K562 (cell line): Measurements from ENCODE around the gene FAM240A. TPM values are rescaled to one million over a fixed set of nuclear protein-coding genes. Genes with fewer than 3 reads are reported as not detected.
A peak's percentile ranks its signal among the peaks of the same experiment; 100 is the strongest.

Source experiments
- EP300 ChIP-seq: IDR thresholded peaks from 2 replicates; pipeline ENCODE4 v1.6.1; 2012; ENCODE audit warnings: low read length, improper control_type of control experiment
- GTF2A2 ChIP-seq: IDR thresholded peaks from 2 replicates; pipeline ENCODE4 v1.6.1; 2016; ENCODE audit warnings: mild to moderate bottlenecking, missing genetic modification characterization, missing compliant biosample characterization
- ILK ChIP-seq: fragments of 450-650 bp; IDR thresholded peaks from 2 replicates; pipeline ENCODE4 v1.6.1; 2016; ENCODE audit warnings: missing genetic modification characterization, low read depth, mild to moderate bottlenecking, missing compliant biosample characterization, moderate library complexity, borderline replicate concordance
- KLF6 ChIP-seq: fragments of 250-450 bp; sonication (Bioruptor Pico); IDR thresholded peaks from 2 replicates; pipeline ENCODE4 v1.4.0; 2020; ENCODE audit warnings: mild to moderate bottlenecking, moderate library complexity, borderline replicate concordance
- NR2C2 ChIP-seq, 2 experiments: fragments of 200-800 bp in 1 of 2; sonication (Bioruptor generic) in 1 of 2; sonication (generic) in 1 of 2; formaldehyde crosslinking in 1 of 2; IDR thresholded peaks; 2 replicates each; pipeline versions ENCODE4 v1.6.1 to v1.8.0; 2016 to 2022; ENCODE audit warnings: mild to moderate bottlenecking in 1 of 2, missing compliant biosample characterization in 1 of 2, missing genetic modification characterization in 1 of 2, missing genetic modification reagents in 1 of 2
- TEAD4 ChIP-seq, 2 experiments: sonication (generic) in 1 of 2; formaldehyde crosslinking in 1 of 2; IDR thresholded peaks; 2 replicates each; pipeline versions ENCODE4 v1.6.1 to v1.8.0; 2012 to 2022; ENCODE audit warnings: borderline replicate concordance in 1 of 2, inconsistent platforms in 1 of 2, low read length in 1 of 2, mild to moderate bottlenecking in 1 of 2, missing genetic modification reagents in 1 of 2
- ZFP1 ChIP-seq: fragments of 450-650 bp; formaldehyde crosslinking; IDR thresholded peaks from 2 replicates; pipeline ENCODE4 v1.4.0; 2020; ENCODE audit warnings: mild to moderate bottlenecking, mixed read lengths
- ZNF197 ChIP-seq: fragments of 200-800 bp; sonication (Bioruptor generic); IDR thresholded peaks from 2 replicates; pipeline ENCODE4 v1.6.1; 2016; ENCODE audit warnings: low read depth, missing genetic modification characterization, missing compliant biosample characterization
- polyA plus RNA-seq, 8 experiments: library from polyadenylated mRNA; depleted of rRNA in 4 of 8; stranded (reverse) in 5 of 8; unstranded in 3 of 8; fragments of >200 nt; fragmentation: Nextera tagmentation in 2 of 8; fragmentation: Illumina TruSeq in 1 of 8; extraction: Ambion mirVana in 2 of 8; extraction: Trizol in 1 of 8; gene quantifications; 2 replicates each; pipeline versions ENCODE4 v1.2.1 to v1.2.3, GENCODE V29; 2011 to 2014; ENCODE audit warnings: inconsistent platforms in 1 of 8, missing spikeins in 1 of 8
- total RNA-seq, 7 experiments: library from RNA; depleted of rRNA in 6 of 7; stranded (reverse); fragments of >200 nt in 6 of 7; fragmentation: Illumina TruSeq in 2 of 7; extraction: Trizol in 2 of 7; gene quantifications; 2 replicates each; pipeline versions ENCODE4 v1.2.1 to v1.2.3, GENCODE V29; 2011 to 2021; ENCODE audit warnings: low replicate concordance in 1 of 7
- TF ChIP-seq, protein P1 (sequence below): fragments of 250-450 bp; sonication (Bioruptor Pico); IDR thresholded peaks from 2 replicates; pipeline ENCODE4 v1.8.0; 2022; ENCODE audit warnings: moderate library complexity, mild to moderate bottlenecking, inconsistent platforms
- TF ChIP-seq, protein P2 (sequence below): fragments of 450-650 bp; formaldehyde crosslinking; IDR thresholded peaks from 2 replicates; pipeline ENCODE4 v1.4.0; 2022; ENCODE audit warnings: mild to moderate bottlenecking, moderate library complexity

Gene FAM240A
- total and polyA plus RNA-seq, 9 of the 15 experiments (the other 6 are each of a cell fraction or from before 2014, with no cell fraction given) = not detected

DNA sequence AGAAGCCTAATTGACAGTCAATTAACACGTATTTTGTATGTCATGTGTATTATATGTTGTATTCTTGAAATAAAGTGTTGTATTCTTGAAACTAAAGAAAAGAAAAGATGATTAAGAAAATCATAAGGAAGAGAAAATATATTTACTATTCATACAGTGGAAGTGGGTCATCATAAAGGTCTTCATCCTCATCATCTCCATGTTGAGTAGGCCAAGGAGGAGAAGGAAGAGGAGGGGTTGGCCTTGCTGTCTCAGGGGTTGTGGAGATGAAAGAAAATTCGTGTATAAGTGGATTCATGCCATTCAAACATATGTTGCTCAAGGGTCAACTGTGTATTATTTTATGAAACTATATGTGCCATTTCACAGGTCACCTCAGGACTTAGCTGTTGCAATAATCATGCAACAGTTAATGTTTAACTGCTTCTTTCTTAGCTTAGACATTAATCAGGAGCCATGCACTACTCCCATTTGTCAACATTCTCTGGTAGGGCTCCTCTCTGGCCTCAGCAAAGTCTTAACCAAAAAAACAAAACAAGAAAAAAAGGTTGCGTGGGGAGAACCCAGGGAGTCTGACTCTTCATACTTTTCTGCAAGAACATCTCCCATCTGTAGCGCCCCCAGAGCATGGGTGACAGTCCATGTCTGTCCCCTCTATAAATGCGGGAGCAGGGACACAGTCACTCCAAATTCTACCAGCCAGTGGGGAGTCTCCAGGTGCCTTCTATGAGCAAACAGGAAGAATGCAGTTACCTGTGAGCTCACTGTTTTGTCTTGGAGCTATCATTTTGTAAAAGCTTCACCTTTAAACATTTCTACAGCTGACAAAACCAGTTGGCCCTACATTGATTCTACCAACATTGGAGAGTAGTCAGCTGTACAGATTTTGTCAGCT lies 26.3 kb upstream of the FAM240A start (continued):
- TF ChIP-seq, protein P1, sequence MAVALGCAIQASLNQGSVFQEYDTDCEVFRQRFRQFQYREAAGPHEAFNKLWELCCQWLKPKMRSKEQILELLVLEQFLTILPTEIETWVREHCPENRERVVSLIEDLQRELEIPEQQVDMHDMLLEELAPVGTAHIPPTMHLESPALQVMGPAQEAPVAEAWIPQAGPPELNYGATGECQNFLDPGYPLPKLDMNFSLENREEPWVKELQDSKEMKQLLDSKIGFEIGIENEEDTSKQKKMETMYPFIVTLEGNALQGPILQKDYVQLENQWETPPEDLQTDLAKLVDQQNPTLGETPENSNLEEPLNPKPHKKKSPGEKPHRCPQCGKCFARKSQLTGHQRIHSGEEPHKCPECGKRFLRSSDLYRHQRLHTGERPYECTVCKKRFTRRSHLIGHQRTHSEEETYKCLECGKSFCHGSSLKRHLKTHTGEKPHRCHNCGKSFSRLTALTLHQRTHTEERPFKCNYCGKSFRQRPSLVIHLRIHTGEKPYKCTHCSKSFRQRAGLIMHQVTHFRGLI = peak; percentile 51; the same call in 1 of the 2 replicates
- TF ChIP-seq, protein P2, sequence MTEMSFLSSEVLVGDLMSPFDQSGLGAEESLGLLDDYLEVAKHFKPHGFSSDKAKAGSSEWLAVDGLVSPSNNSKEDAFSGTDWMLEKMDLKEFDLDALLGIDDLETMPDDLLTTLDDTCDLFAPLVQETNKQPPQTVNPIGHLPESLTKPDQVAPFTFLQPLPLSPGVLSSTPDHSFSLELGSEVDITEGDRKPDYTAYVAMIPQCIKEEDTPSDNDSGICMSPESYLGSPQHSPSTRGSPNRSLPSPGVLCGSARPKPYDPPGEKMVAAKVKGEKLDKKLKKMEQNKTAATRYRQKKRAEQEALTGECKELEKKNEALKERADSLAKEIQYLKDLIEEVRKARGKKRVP (CRISPR knock-in tag) = peak; percentile 74; the same call in 1 of the 2 replicates
- TF ChIP-seq GTF2A2 (tag) = no peak
- TF ChIP-seq ZNF197 = 0 out of 2 replicates have a peak, but pooled peaks have one; percentile 27
- TF ChIP-seq KLF6 (CRISPR knock-in tag) = no peak
- no peak for TF ChIP-seq ZFP1 (CRISPR knock-in tag)
- TF ChIP-seq NR2C2 (CRISPR knock-in tag; IDR thresholded peaks at IDR 0.05) = no peak
- peak; percentile 48; the same call in 1 of the 2 replicates for TF ChIP-seq NR2C2 (tag; IDR thresholded peaks at IDR 0.05)
- no peak for TF ChIP-seq ILK
- no peak for TF ChIP-seq TEAD4 (IDR thresholded peaks at IDR 0.05; ENCODE audit: low read length)
- no peak for TF ChIP-seq TEAD4 (CRISPR knock-in tag; IDR thresholded peaks at IDR 0.05; ENCODE audit: borderline replicate concordance)
- peak; percentile 64; the same call in 1 of the 2 replicates for TF ChIP-seq EP300
